Adrenal gland (tissue), 12 donors: Measurements from ENCODE around the gene ACE2. TPM values are rescaled to one million over a fixed set of nuclear protein-coding genes. Genes with fewer than 3 reads are reported as not detected.

ENCODE experiments used
- DNase-seq, 7 donors: peaks; one replicate each; pipeline ENCODE4 v3.0.0-alpha.2; 2019 to 2020
- H3K27ac ChIP-seq, 5 donors: fragments of 200-600 bp; sonication (generic) in 4 of 5; 1 replicate in 3 of 5; 2 replicates in 2 of 5; pipeline versions ENCODE4 v1.5.1 to v1.8.0; 2016 to 2020; ENCODE audit warnings: mild to moderate bottlenecking in 1 of 5
- H3K27me3 ChIP-seq: fragments of 200-600 bp; 2 replicates; pipeline ENCODE4 v1.8.0; 2021
- H3K36me3 ChIP-seq, 2 donors: fragments of 200-600 bp; replicated peaks in 1 of 2; 1 replicate in 1 of 2; 2 replicates in 1 of 2; pipeline versions ENCODE4 v1.5.1 to v1.8.0; 2018 to 2022
- H3K4me1 ChIP-seq, 2 donors: fragments of 200-600 bp; replicated peaks in 1 of 2; 1 replicate in 1 of 2; 2 replicates in 1 of 2; pipeline versions ENCODE4 v1.5.1 to v1.8.0; 2018 to 2021
- H3K4me3 ChIP-seq, 4 donors: fragments of 200-600 bp; sonication (generic) in 3 of 4; one replicate each; pipeline ENCODE4 v1.5.1; 2016 to 2018
- H3K9me3 ChIP-seq, 3 donors: fragments of 200-600 bp; sonication (generic) in 1 of 3; replicated peaks in 1 of 3; 1 replicate in 2 of 3; 2 replicates in 1 of 3; pipeline versions ENCODE4 v1.5.1 to v1.8.0; 2016 to 2021
- CTCF ChIP-seq, 6 experiments: fragments of 450-650 bp in 4 of 6; fragments of 200-600 bp in 2 of 6; sonication (generic) in 1 of 6; IDR thresholded peaks; 1 replicate in 5 of 6; 2 replicates in 1 of 6; pipeline versions ENCODE4 v1.5.1 to v1.8.0; 2016 to 2021; ENCODE audit warnings: antibody characterized with exemption in 6 of 6, mild to moderate bottlenecking in 2 of 6, moderate library complexity in 1 of 6
- POLR2A ChIP-seq, 2 donors: fragments of 450-650 bp; IDR thresholded peaks; one replicate each; pipeline ENCODE4 v1.6.1; 2017; ENCODE audit warnings: antibody characterized with exemption in 2 of 2, mild to moderate bottlenecking in 2 of 2, moderate library complexity in 1 of 2
- WGBS, 4 donors: extraction: QIAGEN DNeasy Blood & Tissue Kit in 2 of 4; methylation state at CpG; one replicate each; pipeline versions ENCODE4 v1.1.5 to v1.1.7; 2013 to 2017; 5-methylcytosine and 5-hydroxymethylcytosine counted together
- intact Hi-C, 2 donors: fragments of 100-400 bp; cut with DNase I; formaldehyde crosslinking; loops; one replicate each; pipeline versions ENCODE4 v1.14.1 to v1.15.0; 2022 to 2023
- polyA plus RNA-seq, 3 donors: library from polyadenylated mRNA; stranded (reverse); fragments of 200-250 nt in 2 of 3; fragments of 350-450 nt in 1 of 3; fragmentation: Illumina TruSeq in 1 of 3; extraction: RNeasy Lipid Tissue Mini Kit (QIAGEN cat#74804) in 1 of 3; gene quantifications; one replicate each; pipeline ENCODE4 v1.2.3, GENCODE V29; 2013 to 2014
- total RNA-seq, 9 donors: library from RNA; depleted of rRNA in 4 of 9; stranded (reverse); fragments of >200 nt in 4 of 9; fragments of 120-200 nt in 1 of 9; fragmentation: NEBNext Ultra II Directional in 1 of 9; extraction: Animal tissue kit (Norgen Biotek cat#: 25700) in 1 of 9; gene quantifications; one replicate each; pipeline versions ENCODE4 v1.1.0 to v1.2.4, GENCODE V29; 2013 to 2023
- donor health status: healthy with polysubstance abuse.
- donor health status: Bipolar disorder and iron deficiency.
- donor health status: DM: yes; HTN: yes; CAD: no.
- donor health status: DM: no; HTN: no; CAD: no.
- donor health status: DM: no; HTN: no; CAD: no.
- donor health status: DM: yes; HTN: yes; CAD: no.

Gene ACE2
- total and polyA plus RNA-seq, 12 donors = 0.35 to 3.9 (median 0.73) TPM

- TF ChIP-seq CTCF (IDR thresholded peaks at IDR 0.05) (no peak), POLR2A (IDR thresholded peaks at IDR 0.05) (no peak)
- Histone ChIP-seq H3K27me3 (peaks cover 8% of the 10 kb centered on the region), H3K9me3 (no peaks in the 10 kb centered on the region), H3K36me3 (no peaks in the 10 kb centered on the region), H3K27ac (peak overlapping the region in 3 of 5 donors; percentile 48 to 74 (median 56)), H3K4me1 (no peaks in the 10 kb centered on the region), H3K4me3 (no peak overlapping the region)
- intact Hi-C loops = no loop called here
- WGBS, 4 donors = 43 to 62% (median 55%) methylated on average over 5 of the region's 5 CpGs
- DNase-seq = peak; percentile 20 to 65 (median 53)
These were observed 20.7 kb downstream of the ACE2 start for GRCh38 chrX:15579778-15580747.

GRCh38 chrX:15576019-15576418 lies 24.7 kb downstream of the ACE2 start:
- intact Hi-C loops = no loop called here
- Histone ChIP-seq H3K36me3 (no peaks in the 10 kb centered on the region), H3K27ac (no peak overlapping the region), H3K4me3 (no peak overlapping the region), H3K27me3 (peaks cover 13% of the 10 kb centered on the region), H3K4me1 (no peaks in the 10 kb centered on the region), H3K9me3 (no peaks in the 10 kb centered on the region)
- TF ChIP-seq POLR2A (IDR thresholded peaks at IDR 0.05) = no peak
- no peak for TF ChIP-seq CTCF (IDR thresholded peaks at IDR 0.05)
- no peak for DNase-seq
- 37 to 65% (median 52%) methylated on average over 1 of the region's 1 CpG for WGBS, 4 donors

GRCh38 chrX:15574017-15574416 lies 26.7 kb downstream of the ACE2 start:
- WGBS, 4 donors = 46 to 85% (median 62%) methylated on average over 2 of the region's 2 CpGs

More at GRCh38 chrX:15574017-15574416, 26.7 kb downstream of the ACE2 start:
- Histone ChIP-seq H3K27me3 (peaks cover 17% of the 10 kb centered on the region), H3K9me3 (no peaks in the 10 kb centered on the region), H3K4me3 (no peak overlapping the region), H3K36me3 (no peaks in the 10 kb centered on the region), H3K4me1 (no peaks in the 10 kb centered on the region), H3K27ac (no peak overlapping the region)
- TF ChIP-seq POLR2A (IDR thresholded peaks at IDR 0.05) (no peak), CTCF (IDR thresholded peaks at IDR 0.05) (no peak)
- no peak for DNase-seq
- intact Hi-C loops = no loop called here
